Esophagus mucosa (tissue), 1 donor: ENCODE measurements around the gene PHF13. TPM values are rescaled to one million over a fixed set of nuclear protein-coding genes. Genes with fewer than 3 reads are reported as not detected.

Source experiments
- ATAC-seq: fragments of 200-7000 bp; cut with Tn5 transposase; one replicate; pipeline ENCODE4 v1.9.1; 2020
- total RNA-seq: library from RNA; stranded (reverse); gene quantifications from one replicate; pipeline ENCODE4 v1.2.4, GENCODE V29; 2023
- donor health status: DM: yes; HTN: yes; CAD: no.

Gene PHF13
- total RNA-seq, result 7.5 TPM

- peak; percentile 97 for ATAC-seq
Observed at GRCh38 chr1:6613361-6614018, at the start of gene PHF13. Gene PHF13 (plus strand): TSS chr1:6613731. CDS start chr1:6614067, 336 bp downstream.

- ATAC-seq, result no peak
Observed at GRCh38 chr1:6569033-6569432, 44.5 kb upstream of the PHF13 start.

GRCh38 chr1:6570100-6570499 is 43.4 kb upstream of the PHF13 start:
- no peak for ATAC-seq

GRCh38 chr1:6570987-6571386 is 42.5 kb upstream of the PHF13 start:
- no peak for ATAC-seq

- no peak for ATAC-seq
Observed at GRCh38 chr1:6572653-6573383, 40.7 kb upstream of the PHF13 start.

GRCh38 chr1:6574025-6574620 is 39.4 kb upstream of the PHF13 start:
- no peak for ATAC-seq

GRCh38 chr1:6574818-6575217 is 38.7 kb upstream of the PHF13 start:
- ATAC-seq, result no peak

GRCh38 chr1:6577831-6578525 is 35.6 kb upstream of the PHF13 start:
- ATAC-seq, result no peak

- no peak for ATAC-seq
Observed at GRCh38 chr1:6578624-6579373, 34.7 kb upstream of the PHF13 start.

- ATAC-seq, result peak; percentile 96
Observed at GRCh38 chr1:6579374-6580118, 34.0 kb upstream of the PHF13 start, which contains the start of gene ZBTB48. Gene ZBTB48 (plus strand): TSS chr1:6579994. CDS start chr1:6580610, 616 bp downstream.

- peak; percentile 2 for ATAC-seq
Observed at GRCh38 chr1:6580119-6580592, 33.4 kb upstream of the PHF13 start.

GRCh38 chr1:6580593-6581409 is 32.7 kb upstream of the PHF13 start:
- no peak for ATAC-seq

GRCh38 chr1:6581561-6582305 is 31.8 kb upstream of the PHF13 start:
- peak; percentile 27 for ATAC-seq

GRCh38 chr1:6582370-6582769 is 31.2 kb upstream of the PHF13 start:
- no peak for ATAC-seq

- no peak for ATAC-seq
Observed at GRCh38 chr1:6584126-6585080, 29.1 kb upstream of the PHF13 start.

GRCh38 chr1:6585081-6585722 is 28.3 kb upstream of the PHF13 start:
- no peak for ATAC-seq

GRCh38 chr1:6585841-6586240 is 27.7 kb upstream of the PHF13 start:
- ATAC-seq, result no peak

- no peak for ATAC-seq
Observed at GRCh38 chr1:6586404-6586816, 27.1 kb upstream of the PHF13 start.
